ENCODE data around the gene WHRN. TPM values are rescaled to one million over a fixed set of nuclear protein-coding genes. Genes with fewer than 3 reads are reported as not detected.

The WHRN gene
- polyA plus RNA-seq, 1 donor (not counting 4 experiments of a cell fraction or from before 2014, with no cell fraction given): 1.2 TPM

DNA sequence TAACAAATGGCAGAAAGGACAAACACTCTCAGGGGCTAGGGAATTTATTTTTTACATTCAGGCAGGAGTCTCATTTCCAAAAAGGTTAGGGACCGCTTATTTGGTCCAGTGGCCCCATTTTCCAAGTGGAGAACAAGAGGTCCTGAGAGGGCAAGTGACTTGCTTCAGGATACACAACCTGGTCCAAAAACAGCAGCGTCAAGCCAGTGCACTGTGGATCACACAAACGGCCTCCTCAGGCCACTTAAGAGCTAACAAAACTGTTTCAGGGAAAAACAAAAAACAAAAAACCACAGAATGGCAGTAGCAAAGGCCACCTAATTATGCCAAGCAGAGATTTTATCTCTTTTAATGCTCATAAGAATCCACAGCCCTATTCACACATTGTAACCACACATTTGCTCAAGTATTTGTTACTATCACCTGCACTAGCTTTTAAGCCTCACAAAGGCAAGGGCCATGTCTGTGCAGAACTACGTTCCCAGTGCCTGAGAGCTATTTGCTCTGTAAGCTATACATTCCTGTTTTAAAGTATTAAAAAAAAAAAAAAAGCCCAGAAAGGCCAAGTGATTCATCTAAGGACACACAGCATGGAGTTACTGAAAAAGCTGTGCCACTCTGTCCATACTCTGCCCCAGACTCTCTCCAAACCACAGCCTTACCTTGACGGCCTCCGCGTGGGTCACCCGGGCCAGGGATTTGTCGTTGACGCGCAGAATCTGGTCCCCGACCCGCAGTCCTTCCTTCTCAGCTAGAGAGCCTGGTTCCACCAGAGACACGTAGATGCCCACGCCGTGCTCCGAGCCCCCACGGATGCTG is 1.5 kb downstream of the WHRN start:
- TF ChIP-seq EZH2 (IDR thresholded peaks at IDR 0.05; ENCODE audit: low read length): no peak
- no peak for TF ChIP-seq CTCF (optimal IDR thresholded peaks at IDR 0.05 in 1 of 3, IDR thresholded peaks at IDR 0.05 in 1 of 3, conservative IDR thresholded peaks at IDR 0.05 in 1 of 3; ENCODE audit: extremely low read depth in 1 of 3, insufficient read depth in 2 of 3, low read length in 3 of 3)
- Histone ChIP-seq H3K27me3 (ENCODE audit: control insufficient read depth, extremely low read depth, insufficient read depth, low read length) (peaks cover 12% of the 10 kb centered on the region), H3K4me2 (ENCODE audit: control insufficient read depth, extremely low read depth, insufficient read depth, low read depth, low read length) (peak overlapping the region; percentile 83), H2AFZ (ENCODE audit: control insufficient read depth, low read length) (no peak overlapping the region), H3K9ac (ENCODE audit: control insufficient read depth, extremely low read depth, insufficient read depth, low read length) (peak overlapping the region; percentile 75), H3K9me1 (ENCODE audit: control insufficient read depth, extremely low read depth, insufficient read depth, low read length) (no peaks in the 10 kb centered on the region), H3K79me2 (ENCODE audit: control insufficient read depth, insufficient read depth, low read length) (no peaks in the 10 kb centered on the region), H3K36me3 (ENCODE audit: control insufficient read depth in 2 of 2, extremely low read depth in 1 of 2, insufficient read depth in 2 of 2, low read length in 2 of 2) (no peaks in the 10 kb centered on the region), H4K20me1 (ENCODE audit: control insufficient read depth, extremely low read depth, insufficient read depth, low read length) (no peaks in the 10 kb centered on the region), H3K27ac (ENCODE audit: control insufficient read depth, insufficient read depth, low read length) (no peak overlapping the region), H3K4me3 (ENCODE audit: control insufficient read depth in 2 of 3, extremely low read depth in 1 of 3, insufficient read depth in 2 of 3, low read depth in 1 of 3, low read length in 3 of 3) (peak overlapping the region; percentile 64 to 71 (median 69)), H3K4me1 (ENCODE audit: control insufficient read depth, extremely low read depth, insufficient read depth, low read length) (peaks cover 20% of the 10 kb centered on the region), H3K9me3 (ENCODE audit: control insufficient read depth, low read depth, low read length) (no peaks in the 10 kb centered on the region)
- dilution Hi-C loops (cut with MboI; ENCODE audit: extremely low pct_ligation_motif_present, low sequenced_read_pairs): no loop called here
- DNase-seq (ENCODE audit: low read depth, low spot score) (no peak), FAIRE-seq (no peak)

GRCh38 chr9:114503009-114503408 is 2.3 kb downstream of the WHRN start:
- TF ChIP-seq CTCF (optimal IDR thresholded peaks at IDR 0.05 in 1 of 3, IDR thresholded peaks at IDR 0.05 in 1 of 3, conservative IDR thresholded peaks at IDR 0.05 in 1 of 3; ENCODE audit: extremely low read depth in 1 of 3, insufficient read depth in 2 of 3, low read length in 3 of 3): no peak
- TF ChIP-seq EZH2 (IDR thresholded peaks at IDR 0.05; ENCODE audit: low read length): no peak
- no peak for DNase-seq (ENCODE audit: low read depth, low spot score)
- Histone ChIP-seq H4K20me1 (ENCODE audit: control insufficient read depth, extremely low read depth, insufficient read depth, low read length) (no peaks in the 10 kb centered on the region), H3K9me3 (ENCODE audit: control insufficient read depth, low read depth, low read length) (no peaks in the 10 kb centered on the region), H3K9ac (ENCODE audit: control insufficient read depth, extremely low read depth, insufficient read depth, low read length) (no peak overlapping the region), H3K4me1 (ENCODE audit: control insufficient read depth, extremely low read depth, insufficient read depth, low read length) (peaks cover 20% of the 10 kb centered on the region), H3K79me2 (ENCODE audit: control insufficient read depth, insufficient read depth, low read length) (no peaks in the 10 kb centered on the region), H3K9me1 (ENCODE audit: control insufficient read depth, extremely low read depth, insufficient read depth, low read length) (no peaks in the 10 kb centered on the region), H3K36me3 (ENCODE audit: control insufficient read depth in 2 of 2, extremely low read depth in 1 of 2, insufficient read depth in 2 of 2, low read length in 2 of 2) (no peaks in the 10 kb centered on the region), H2AFZ (ENCODE audit: control insufficient read depth, low read length) (no peak overlapping the region), H3K27me3 (ENCODE audit: control insufficient read depth, extremely low read depth, insufficient read depth, low read length) (peaks cover 7% of the 10 kb centered on the region), H3K4me3 (ENCODE audit: control insufficient read depth in 2 of 3, extremely low read depth in 1 of 3, insufficient read depth in 2 of 3, low read depth in 1 of 3, low read length in 3 of 3) (no peak overlapping the region), H3K4me2 (ENCODE audit: control insufficient read depth, extremely low read depth, insufficient read depth, low read depth, low read length) (peak overlapping the region; percentile 49), H3K27ac (ENCODE audit: control insufficient read depth, insufficient read depth, low read length) (no peak overlapping the region)
- dilution Hi-C loops (cut with MboI; ENCODE audit: extremely low pct_ligation_motif_present, low sequenced_read_pairs): no loop called here
- no peak for FAIRE-seq

All from keratinocyte (primary cell).